Measurements from ENCODE around the gene ELL2. TPM values are rescaled to one million over a fixed set of nuclear protein-coding genes. Genes with fewer than 3 reads are reported as not detected.
A peak's percentile ranks its signal among the peaks of the same experiment; 100 is the strongest.

Gene ELL2
- total RNA-seq, 1 donor from 2014 or later, result 4.6 TPM

- DNase-seq (ENCODE audit: low read depth, low spot score), result no peak
- Mint-ChIP-seq H3K4me3 (no peak overlapping the region), H3K4me1 (peaks cover 31% of the 10 kb centered on the region), H3K9me3 (no peaks in the 10 kb centered on the region), H3K27ac (ENCODE audit: unreplicated experiment) (peak overlapping the region; percentile 6), H3K27me3 (ENCODE audit: low read depth) (no peaks in the 10 kb centered on the region), H3K36me3 (ENCODE audit: low read depth) (no peaks in the 10 kb centered on the region)
- TF ChIP-seq CTCF (conservative IDR thresholded peaks at IDR 0.05), result no peak
These were observed 66.4 kb downstream of the ELL2 start for GRCh38 chr5:95895251-95895650.

GRCh38 chr5:95892784-95893354 is 68.8 kb downstream of the ELL2 start:
- Mint-ChIP-seq H3K4me3 (no peak overlapping the region), H3K36me3 (ENCODE audit: low read depth) (no peaks in the 10 kb centered on the region), H3K27me3 (ENCODE audit: low read depth) (no peaks in the 10 kb centered on the region), H3K9me3 (no peaks in the 10 kb centered on the region), H3K4me1 (peaks cover 31% of the 10 kb centered on the region), H3K27ac (ENCODE audit: unreplicated experiment) (no peak overlapping the region)
- no peak for DNase-seq (ENCODE audit: low read depth, low spot score)
- TF ChIP-seq CTCF (conservative IDR thresholded peaks at IDR 0.05), result peak; percentile 58

- Mint-ChIP-seq H3K4me3 (no peak overlapping the region), H3K27me3 (ENCODE audit: low read depth) (no peaks in the 10 kb centered on the region), H3K27ac (ENCODE audit: unreplicated experiment) (no peak overlapping the region), H3K36me3 (ENCODE audit: low read depth) (no peaks in the 10 kb centered on the region), H3K9me3 (no peaks in the 10 kb centered on the region), H3K4me1 (peaks cover 25% of the 10 kb centered on the region)
- no peak for DNase-seq (ENCODE audit: low read depth, low spot score)
- no peak for TF ChIP-seq CTCF (conservative IDR thresholded peaks at IDR 0.05)
These were observed 70.2 kb downstream of the ELL2 start for GRCh38 chr5:95891499-95891898.

- DNase-seq (ENCODE audit: low read depth, low spot score), result no peak
- Mint-ChIP-seq H3K27ac (ENCODE audit: unreplicated experiment) (no peak overlapping the region), H3K27me3 (ENCODE audit: low read depth) (no peaks in the 10 kb centered on the region), H3K4me1 (peaks cover 6% of the 10 kb centered on the region), H3K9me3 (no peaks in the 10 kb centered on the region), H3K36me3 (ENCODE audit: low read depth) (no peaks in the 10 kb centered on the region), H3K4me3 (no peak overlapping the region)
- TF ChIP-seq CTCF (conservative IDR thresholded peaks at IDR 0.05), result no peak
These were observed 72.6 kb downstream of the ELL2 start for GRCh38 chr5:95889076-95889475.

- Mint-ChIP-seq H3K27me3 (ENCODE audit: low read depth) (no peaks in the 10 kb centered on the region), H3K9me3 (no peaks in the 10 kb centered on the region), H3K27ac (ENCODE audit: unreplicated experiment) (no peak overlapping the region), H3K4me1 (peaks cover 6% of the 10 kb centered on the region), H3K4me3 (no peak overlapping the region), H3K36me3 (ENCODE audit: low read depth) (no peaks in the 10 kb centered on the region)
- TF ChIP-seq CTCF (conservative IDR thresholded peaks at IDR 0.05), result no peak
- DNase-seq (ENCODE audit: low read depth, low spot score), result no peak
These were observed 73.7 kb downstream of the ELL2 start for GRCh38 chr5:95887977-95888376.

Measured in neural crest cell (in vitro differentiated cells).